CD4-positive, CD25-positive, alpha-beta regulatory T cell (primary cell): ENCODE results near the gene CDH9. TPM values are rescaled to one million over a fixed set of nuclear protein-coding genes. Genes with fewer than 3 reads are reported as not detected.
"Not testable (repeated sequence)": the region's sequence is repeated elsewhere in the genome, so short reads cannot be mapped to it uniquely, and the experiment has no call there.

ENCODE experiments used
- ATAC-seq, 2 donors: fragments of 150-1000 bp; cut with Tn5 transposase; one replicate each; pipeline ENCODE4 v1.10.0; 2021; ENCODE audit warnings: low read depth in 2 of 2, moderate number of reproducible peaks in 2 of 2, moderate library complexity in 1 of 2
- DNase-seq, 3 donors: peaks; one replicate each; pipeline versions ENCODE4 v3.0.0 to v3.0.0-alpha.2; 2012 to 2022; ENCODE audit warnings: mixed read lengths in 1 of 3
- H3K27ac ChIP-seq: one replicate; pipeline ENCODE4 v1.7.0; 2013; ENCODE audit warnings: mild to moderate bottlenecking, low read length; ENCODE audit not compliant: insufficient read depth, poor library complexity, severe bottlenecking
- H3K27me3 ChIP-seq: one replicate; pipeline ENCODE4 v1.7.0; 2013; ENCODE audit warnings: low read length; ENCODE audit not compliant: control insufficient read depth, insufficient read depth
- H3K36me3 ChIP-seq: one replicate; pipeline ENCODE4 v1.7.0; 2013; ENCODE audit warnings: mild to moderate bottlenecking, low read length, moderate library complexity; ENCODE audit not compliant: control insufficient read depth, insufficient read depth
- H3K4me1 ChIP-seq: 2 replicates; pipeline ENCODE4 v1.7.0; 2013; ENCODE audit warnings: mild to moderate bottlenecking, low read length; ENCODE audit not compliant: insufficient read depth, control insufficient read depth, poor library complexity, severe bottlenecking
- H3K4me3 ChIP-seq: one replicate; pipeline ENCODE4 v1.7.0; 2013; ENCODE audit warnings: low read depth, mild to moderate bottlenecking, low read length, moderate library complexity
- H3K9me3 ChIP-seq, 2 experiments: 1 replicate in 1 of 2; 2 replicates in 1 of 2; pipeline ENCODE4 v1.7.0; 2013; ENCODE audit warnings: low read length in 2 of 2, mild to moderate bottlenecking in 1 of 2, moderate library complexity in 1 of 2; ENCODE audit not compliant: control insufficient read depth in 2 of 2
- H3K27ac Mint-ChIP-seq, 3 donors: one replicate each; pipeline ENCODE4 v1.8.0; 2020 to 2022; ENCODE audit warnings: mild to moderate bottlenecking in 3 of 3, mixed read lengths in 3 of 3, moderate library complexity in 2 of 3
- H3K27me3 Mint-ChIP-seq: one replicate; pipeline ENCODE4 v1.8.0; 2022; ENCODE audit warnings: mild to moderate bottlenecking, mixed read lengths
- H3K36me3 Mint-ChIP-seq: one replicate; pipeline ENCODE4 v1.8.0; 2020; ENCODE audit warnings: mixed read lengths
- H3K4me1 Mint-ChIP-seq, 4 donors: one replicate each; pipeline ENCODE4 v1.8.0; 2020 to 2022; ENCODE audit warnings: mixed read lengths in 4 of 4, mild to moderate bottlenecking in 1 of 4
- H3K4me3 Mint-ChIP-seq, 4 donors: one replicate each; pipeline ENCODE4 v1.8.0; 2020 to 2022; ENCODE audit warnings: mild to moderate bottlenecking in 4 of 4, mixed read lengths in 4 of 4, moderate library complexity in 3 of 4
- H3K9me3 Mint-ChIP-seq, 7 donors: one replicate each; pipeline ENCODE4 v1.8.0; 2020 to 2022; ENCODE audit warnings: mixed read lengths in 7 of 7, mild to moderate bottlenecking in 3 of 7, moderate library complexity in 2 of 7
- polyA plus RNA-seq, 4 donors: library from polyadenylated mRNA; unstranded; fragments of 300-500 nt; fragmentation: Illumina TruSeq; gene quantifications; one replicate each; pipeline ENCODE4 v1.2.3, GENCODE V29; 2021
- total RNA-seq: library from RNA; stranded (reverse); gene quantifications from one replicate; pipeline ENCODE4 v1.2.3, GENCODE V29; 2022

CDH9 gene
- total and polyA plus RNA-seq, 5 donors from 2014 or later: not detected

DNA sequence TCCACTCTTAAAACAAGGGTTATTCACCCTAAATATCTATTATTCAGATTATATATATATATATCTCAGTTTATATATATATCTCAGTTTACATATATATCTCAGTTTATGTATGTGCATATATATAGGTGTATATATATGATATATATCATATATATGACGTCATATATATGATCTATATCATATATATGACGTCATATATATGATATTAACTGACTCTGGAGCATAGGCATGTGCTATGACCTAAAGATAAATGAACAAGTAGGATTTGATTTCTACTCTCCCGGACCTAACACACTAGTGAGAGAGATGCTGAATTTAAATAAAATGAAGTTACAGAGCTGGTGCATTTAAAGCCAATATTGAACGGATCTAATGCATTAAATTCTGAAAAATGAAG is 174.3 kb downstream of the CDH9 start:
- Histone ChIP-seq H3K4me3 (no peak overlapping the region), H3K36me3 (no peaks in the 10 kb centered on the region), H3K27me3 (no peaks in the 10 kb centered on the region), H3K9me3 (peaks cover 0 to 11% of the 10 kb centered on the region in 2 experiments), H3K27ac (no peak overlapping the region), H3K4me1 (no peaks in the 10 kb centered on the region)
- Mint-ChIP-seq H3K4me3 (no peak overlapping the region), H3K27me3 (no peaks in the 10 kb centered on the region), H3K9me3 (peaks cover 6 to 27% (median 8%) of the 10 kb centered on the region in 7 donors), H3K4me1 (no peaks in the 10 kb centered on the region), H3K27ac (no peak overlapping the region), H3K36me3 (no peaks in the 10 kb centered on the region)
- DNase-seq (no peak), ATAC-seq (no peak)

DNA sequence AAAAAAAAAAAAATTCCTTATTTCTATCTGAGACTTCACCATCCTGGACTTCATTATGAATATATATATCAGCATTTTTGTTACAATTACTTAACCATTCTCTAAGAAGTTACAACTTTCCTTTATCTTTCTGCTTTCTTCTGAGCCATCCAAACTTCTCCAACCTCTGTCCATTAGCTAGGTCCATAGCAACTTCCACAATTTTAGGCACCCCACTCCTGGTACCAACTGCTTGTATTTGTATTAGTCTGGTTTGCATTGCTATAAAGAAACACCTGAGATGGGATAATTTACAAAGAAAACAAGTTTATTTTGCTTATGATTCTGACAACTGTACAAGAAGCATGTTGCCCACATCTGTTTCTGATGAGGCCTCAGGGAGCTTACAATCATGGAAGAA is 182.1 kb downstream of the CDH9 start:
- Histone ChIP-seq H3K36me3 (no peaks in the 10 kb centered on the region), H3K4me1 (no peaks in the 10 kb centered on the region), H3K27me3 (no peaks in the 10 kb centered on the region), H3K27ac (no peak overlapping the region), H3K9me3 (peaks cover 8 to 26% of the 10 kb centered on the region in 2 experiments), H3K4me3 (no peak overlapping the region)
- H3K27me3 Mint-ChIP-seq: no peaks in the 10 kb centered on the region
- H3K9me3 Mint-ChIP-seq: peaks cover 4 to 54% (median 17%) of the 10 kb centered on the region in 7 donors
- no peak overlapping the region for H3K4me3 Mint-ChIP-seq
- no peak for ATAC-seq
- no peaks in the 10 kb centered on the region for H3K36me3 Mint-ChIP-seq
- no peak overlapping the region for H3K27ac Mint-ChIP-seq
- H3K4me1 Mint-ChIP-seq: no peaks in the 10 kb centered on the region
- DNase-seq: no peak

DNA sequence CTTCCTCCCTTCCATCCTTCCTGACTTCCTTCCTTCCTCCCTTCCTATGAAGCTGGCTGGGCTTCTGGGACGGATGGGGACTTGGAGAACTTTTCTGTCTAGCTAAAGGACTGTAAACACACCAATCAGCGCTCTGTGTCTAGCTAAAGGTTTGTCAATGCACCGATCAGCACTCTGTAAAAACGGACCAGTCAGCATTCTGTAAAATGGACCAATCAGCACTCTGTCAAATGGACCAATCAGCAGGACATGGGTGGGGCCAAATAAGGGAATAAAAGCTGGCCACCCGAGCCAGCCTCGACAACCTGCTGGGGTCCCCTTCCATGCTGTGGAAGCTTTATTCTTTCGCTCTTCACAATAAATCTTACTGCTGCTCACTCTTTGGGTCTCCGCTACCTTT is 185.9 kb downstream of the CDH9 start:
- not testable (repeated sequence) for H3K4me1 Mint-ChIP-seq, H3K27ac ChIP-seq, H3K27me3 Mint-ChIP-seq, ATAC-seq, H3K4me3 Mint-ChIP-seq, H3K36me3 Mint-ChIP-seq, H3K27ac Mint-ChIP-seq, H3K4me3 ChIP-seq, H3K4me1 ChIP-seq, H3K36me3 ChIP-seq, DNase-seq, H3K27me3 ChIP-seq
- peaks cover under 1 to 48% (median 14%) of the 10 kb centered on the region in 7 donors for H3K9me3 Mint-ChIP-seq
- H3K9me3 ChIP-seq: peaks cover 8 to 21% of the 10 kb centered on the region in 2 experiments

GRCh38 chr5:26847041-26847736 is 191.2 kb downstream of the CDH9 start:
- H3K9me3 Mint-ChIP-seq: peaks cover 5 to 38% (median 11%) of the 10 kb centered on the region in 7 donors
- Histone ChIP-seq H3K4me1 (no peaks in the 10 kb centered on the region), H3K9me3 (peaks cover 2 to 22% of the 10 kb centered on the region in 2 experiments), H3K4me3 (no peak overlapping the region), H3K36me3 (no peaks in the 10 kb centered on the region), H3K27me3 (no peaks in the 10 kb centered on the region), H3K27ac (no peak overlapping the region)
- no peak for ATAC-seq
- no peak for DNase-seq
- no peak overlapping the region for H3K4me3 Mint-ChIP-seq
- H3K27me3 Mint-ChIP-seq: no peaks in the 10 kb centered on the region
- H3K36me3 Mint-ChIP-seq: no peaks in the 10 kb centered on the region
- no peaks in the 10 kb centered on the region for H3K4me1 Mint-ChIP-seq
- H3K27ac Mint-ChIP-seq: no peak overlapping the region

- Histone ChIP-seq H3K9me3 (peaks cover 2 to 22% of the 10 kb centered on the region in 2 experiments), H3K27me3 (no peaks in the 10 kb centered on the region), H3K36me3 (no peaks in the 10 kb centered on the region), H3K4me1 (no peaks in the 10 kb centered on the region), H3K27ac (no peak overlapping the region), H3K4me3 (no peak overlapping the region)
- Mint-ChIP-seq H3K27me3 (no peaks in the 10 kb centered on the region), H3K4me1 (no peaks in the 10 kb centered on the region), H3K4me3 (no peak overlapping the region), H3K27ac (no peak overlapping the region), H3K9me3 (peaks cover 5 to 25% (median 8%) of the 10 kb centered on the region in 7 donors), H3K36me3 (no peaks in the 10 kb centered on the region)
- no peak for DNase-seq
- no peak for ATAC-seq
Measured at GRCh38 chr5:26843677-26844076, 194.7 kb downstream of the CDH9 start.

DNA sequence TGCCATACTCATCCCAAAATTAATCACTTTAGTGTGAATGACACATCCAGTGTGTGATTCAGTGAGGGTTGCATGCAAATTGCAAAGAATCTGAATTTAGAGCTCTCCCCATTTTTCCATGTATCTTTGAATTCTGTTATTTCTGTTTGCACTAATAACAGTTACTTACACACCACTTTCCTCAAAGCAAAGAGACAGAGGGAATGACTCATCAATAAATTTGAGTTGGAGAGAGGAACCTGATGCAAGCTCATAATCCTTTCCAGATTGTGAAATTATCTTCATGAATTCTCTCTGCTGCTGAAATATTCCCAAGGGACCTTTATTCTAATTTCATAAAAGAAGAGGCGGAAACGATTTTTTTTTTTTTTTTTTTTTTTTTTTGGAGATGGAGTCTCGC is 204.8 kb downstream of the CDH9 start:
- Histone ChIP-seq H3K36me3 (no peaks in the 10 kb centered on the region), H3K27ac (no peak overlapping the region), H3K4me3 (no peak overlapping the region), H3K4me1 (no peaks in the 10 kb centered on the region), H3K27me3 (no peaks in the 10 kb centered on the region), H3K9me3 (no peaks in the 10 kb centered on the region)
- Mint-ChIP-seq H3K27me3 (no peaks in the 10 kb centered on the region), H3K9me3 (peaks cover 0 to 39% (median 9%) of the 10 kb centered on the region in 7 donors), H3K4me1 (no peaks in the 10 kb centered on the region), H3K4me3 (no peak overlapping the region), H3K36me3 (no peaks in the 10 kb centered on the region), H3K27ac (no peak overlapping the region)
- no peak for DNase-seq
- ATAC-seq: no peak
